ENCODE measurements around the gene SYNE2. TPM values are rescaled to one million over a fixed set of nuclear protein-coding genes. Genes with fewer than 3 reads are reported as not detected.

The SYNE2 gene
- total RNA-seq, 4 donors from 2014 or later: 101 to 162 (median 114) TPM

DNA sequence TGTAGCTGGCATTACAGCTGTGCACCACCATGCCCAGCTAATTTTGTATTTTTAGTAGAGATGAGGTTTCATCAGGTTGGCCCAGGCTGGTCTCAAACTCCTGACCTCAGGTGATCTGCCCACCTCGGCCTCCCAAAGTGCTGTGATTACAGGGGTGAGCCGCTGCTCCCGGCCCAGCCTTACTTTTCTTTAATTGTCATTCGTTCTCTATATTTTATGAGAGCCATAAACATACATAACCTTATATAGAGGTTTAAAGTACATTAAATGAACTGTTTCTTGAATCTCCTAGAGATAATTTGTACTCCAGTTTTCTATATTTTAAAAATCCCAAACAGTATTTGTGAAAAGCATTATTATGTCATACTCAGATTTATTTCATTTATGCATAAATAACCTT lies 98.6 kb downstream of the SYNE2 start:
- TF ChIP-seq, protein P1, sequence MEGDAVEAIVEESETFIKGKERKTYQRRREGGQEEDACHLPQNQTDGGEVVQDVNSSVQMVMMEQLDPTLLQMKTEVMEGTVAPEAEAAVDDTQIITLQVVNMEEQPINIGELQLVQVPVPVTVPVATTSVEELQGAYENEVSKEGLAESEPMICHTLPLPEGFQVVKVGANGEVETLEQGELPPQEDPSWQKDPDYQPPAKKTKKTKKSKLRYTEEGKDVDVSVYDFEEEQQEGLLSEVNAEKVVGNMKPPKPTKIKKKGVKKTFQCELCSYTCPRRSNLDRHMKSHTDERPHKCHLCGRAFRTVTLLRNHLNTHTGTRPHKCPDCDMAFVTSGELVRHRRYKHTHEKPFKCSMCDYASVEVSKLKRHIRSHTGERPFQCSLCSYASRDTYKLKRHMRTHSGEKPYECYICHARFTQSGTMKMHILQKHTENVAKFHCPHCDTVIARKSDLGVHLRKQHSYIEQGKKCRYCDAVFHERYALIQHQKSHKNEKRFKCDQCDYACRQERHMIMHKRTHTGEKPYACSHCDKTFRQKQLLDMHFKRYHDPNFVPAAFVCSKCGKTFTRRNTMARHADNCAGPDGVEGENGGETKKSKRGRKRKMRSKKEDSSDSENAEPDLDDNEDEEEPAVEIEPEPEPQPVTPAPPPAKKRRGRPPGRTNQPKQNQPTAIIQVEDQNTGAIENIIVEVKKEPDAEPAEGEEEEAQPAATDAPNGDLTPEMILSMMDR (IDR thresholded peaks at IDR 0.05): no peak
- no peak for TF ChIP-seq POLR2A (IDR thresholded peaks at IDR 0.05)
- intact Hi-C loops (cut with DNase I; ENCODE audit: low total_unique reads): no loop called here
- no peak overlapping the region for H3K4me3 ChIP-seq
- no peaks in the 10 kb centered on the region for H3K27me3 ChIP-seq
- DNase-seq: no peak
- no peaks in the 10 kb centered on the region for H3K4me1 ChIP-seq
- no peaks in the 10 kb centered on the region for H3K36me3 ChIP-seq
- H3K27ac ChIP-seq: no peak overlapping the region
- H3K9me3 ChIP-seq: no peaks in the 10 kb centered on the region

DNA sequence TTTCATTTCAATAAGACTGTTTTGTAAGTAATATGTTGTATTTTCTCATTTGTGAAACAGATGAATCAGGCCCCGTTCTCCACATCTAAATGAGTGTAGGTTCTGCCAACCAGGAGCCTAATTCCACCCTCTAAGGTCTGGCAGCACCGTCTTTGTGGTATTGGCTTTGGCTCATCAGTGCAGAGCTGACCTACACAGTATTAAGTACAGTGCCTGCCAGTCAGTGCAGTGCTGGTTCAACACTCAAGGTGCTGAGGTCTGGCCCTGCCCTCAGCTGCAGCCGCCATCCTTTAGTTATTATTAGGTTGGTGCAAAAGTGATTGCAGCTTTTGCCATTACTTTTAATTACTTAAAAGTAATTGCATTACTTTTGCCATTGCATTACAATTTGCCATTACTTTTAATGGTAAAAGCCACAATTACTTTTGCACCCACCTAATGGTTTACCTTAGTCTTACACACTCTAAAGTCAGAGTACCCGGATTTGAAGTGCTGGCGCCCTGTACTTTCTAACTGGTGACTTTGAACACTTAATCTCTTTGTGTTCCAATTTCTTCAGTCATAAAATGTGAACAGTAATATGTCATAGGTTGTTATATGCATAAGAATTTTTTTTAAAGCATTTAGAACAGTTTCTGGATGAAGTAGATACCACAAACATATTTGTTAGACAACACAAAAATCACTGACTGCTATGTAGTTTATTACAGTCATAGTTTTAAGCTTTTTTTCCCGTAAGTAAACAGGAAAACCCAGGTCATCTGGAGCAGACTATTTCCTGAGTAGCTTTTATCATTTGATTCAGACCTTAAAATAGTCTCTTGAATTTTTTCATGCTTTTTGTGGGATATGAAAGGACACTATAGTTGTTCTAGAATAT lies 99.5 kb downstream of the SYNE2 start:
- no peak for DNase-seq
- intact Hi-C loops (cut with DNase I; ENCODE audit: low total_unique reads): no loop called here
- no peak overlapping the region for H3K27ac ChIP-seq

DNA sequence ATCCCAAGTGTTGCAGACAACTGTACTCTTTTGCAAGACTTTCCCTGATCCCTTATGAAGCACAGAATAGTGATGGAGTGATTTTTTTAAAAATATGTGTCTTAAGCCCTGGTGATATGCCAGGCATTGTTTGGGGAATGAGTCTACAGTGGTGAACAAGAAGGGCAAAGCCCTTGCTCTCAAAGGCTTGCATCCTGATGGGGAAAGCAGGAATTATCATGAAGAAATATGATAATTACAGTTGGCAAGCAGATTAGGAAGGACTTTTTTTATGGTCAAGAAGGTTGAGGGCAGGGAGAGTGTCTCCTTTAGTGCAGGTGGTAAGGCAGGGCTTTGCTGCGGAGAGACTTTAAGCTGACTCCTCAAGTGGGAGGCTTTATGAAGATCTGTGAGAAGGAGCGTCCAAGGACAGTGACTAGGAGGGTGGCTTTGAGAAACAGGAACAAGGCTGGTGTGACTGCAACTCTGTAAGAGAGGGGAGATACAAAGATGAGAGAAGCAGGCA lies 100.2 kb downstream of the SYNE2 start:
- intact Hi-C loops (cut with DNase I; ENCODE audit: low total_unique reads): no loop called here
- H3K27me3 ChIP-seq: no peaks in the 10 kb centered on the region
- no peak overlapping the region for H3K4me3 ChIP-seq
- no peak overlapping the region for H3K27ac ChIP-seq
- no peaks in the 10 kb centered on the region for H3K4me1 ChIP-seq
- H3K36me3 ChIP-seq: no peaks in the 10 kb centered on the region
- TF ChIP-seq POLR2A (IDR thresholded peaks at IDR 0.05): no peak
- TF ChIP-seq, protein P1 (IDR thresholded peaks at IDR 0.05): no peak
- no peak for DNase-seq
- no peaks in the 10 kb centered on the region for H3K9me3 ChIP-seq

More for the DNA sequence above, 99.5 kb downstream of the SYNE2 start:
- no peak for TF ChIP-seq POLR2A (IDR thresholded peaks at IDR 0.05)
- TF ChIP-seq, protein P1 (IDR thresholded peaks at IDR 0.05): no peak
- Histone ChIP-seq H3K4me1 (no peaks in the 10 kb centered on the region), H3K36me3 (no peaks in the 10 kb centered on the region), H3K4me3 (no peak overlapping the region), H3K27me3 (no peaks in the 10 kb centered on the region), H3K9me3 (no peaks in the 10 kb centered on the region)

DNA sequence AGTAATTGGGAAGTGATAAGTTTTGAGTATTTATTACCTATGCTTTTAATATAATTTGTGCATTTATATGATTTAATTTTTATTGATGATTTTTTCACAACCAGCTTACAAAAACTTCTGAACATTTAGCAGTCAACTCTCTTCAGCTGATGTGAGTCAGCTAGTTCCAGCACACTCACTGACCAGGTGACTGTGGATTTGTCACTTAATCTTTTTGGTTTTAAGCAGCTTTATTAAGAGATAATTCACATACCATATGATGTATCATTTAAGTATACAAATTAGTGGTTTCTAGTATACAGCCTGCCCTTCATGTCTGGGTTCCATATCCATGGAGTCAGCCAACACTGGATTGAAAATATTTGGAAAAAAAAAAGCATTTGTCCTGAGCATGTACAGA lies 103.5 kb downstream of the SYNE2 start:
- TF ChIP-seq, protein P1 (IDR thresholded peaks at IDR 0.05): no peak
- no peak for TF ChIP-seq POLR2A (IDR thresholded peaks at IDR 0.05)
- H3K27ac ChIP-seq: no peak overlapping the region
- intact Hi-C loops (cut with DNase I; ENCODE audit: low total_unique reads): no loop called here
- no peak for DNase-seq
- no peaks in the 10 kb centered on the region for H3K36me3 ChIP-seq
- no peaks in the 10 kb centered on the region for H3K9me3 ChIP-seq
- H3K4me3 ChIP-seq: no peak overlapping the region
- no peaks in the 10 kb centered on the region for H3K27me3 ChIP-seq
- no peaks in the 10 kb centered on the region for H3K4me1 ChIP-seq

DNA sequence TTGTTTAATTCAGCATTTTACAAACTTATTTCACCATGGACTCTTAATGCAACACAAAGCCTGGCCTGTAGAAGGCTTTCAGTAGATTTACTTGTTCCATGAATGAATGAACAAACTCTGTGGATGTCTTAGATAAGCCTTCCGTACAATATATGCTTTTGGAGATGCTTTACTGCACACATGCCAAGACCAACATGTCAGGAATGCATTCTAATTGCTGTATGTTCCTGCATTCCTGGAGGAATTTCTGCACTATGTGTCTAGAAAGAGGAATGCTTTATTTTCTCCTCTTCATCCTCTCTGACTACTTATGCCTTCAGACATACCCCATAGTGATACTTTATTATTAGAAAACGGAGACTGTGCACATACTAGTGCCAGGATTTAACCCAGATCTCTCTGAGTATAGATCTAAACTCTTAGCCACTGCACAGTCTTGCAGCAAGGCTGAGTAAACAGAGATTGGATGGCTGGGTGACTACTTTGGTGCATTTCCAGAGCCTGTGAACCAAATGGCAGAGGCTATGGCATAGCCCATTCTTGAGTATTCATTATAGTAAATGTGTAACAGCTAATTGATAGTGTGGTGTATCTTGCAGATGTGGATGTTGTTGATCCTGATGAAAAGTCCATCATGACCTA lies 108.2 kb downstream of the SYNE2 start:
- Histone ChIP-seq H3K4me1 (no peaks in the 10 kb centered on the region), H3K27ac (no peak overlapping the region), H3K4me3 (no peak overlapping the region), H3K9me3 (no peaks in the 10 kb centered on the region), H3K36me3 (no peaks in the 10 kb centered on the region), H3K27me3 (no peaks in the 10 kb centered on the region)
- TF ChIP-seq POLR2A (IDR thresholded peaks at IDR 0.05): no peak
- TF ChIP-seq, protein P1 (IDR thresholded peaks at IDR 0.05): no peak
- no peak for DNase-seq
- intact Hi-C loops (cut with DNase I; ENCODE audit: low total_unique reads): no loop called here
